ENCODE measurements around the gene POLG. TPM values are rescaled to one million over a fixed set of nuclear protein-coding genes. Genes with fewer than 3 reads are reported as not detected.
A peak's percentile ranks its signal among the peaks of the same experiment; 100 is the strongest.

POLG gene
- total RNA-seq, 3 donors from 2014 or later, result 59.4 to 73.7 (median 66.0) TPM

GRCh38 chr15:89328398-89329254, 6.0 kb downstream of the POLG start:
- no peak for TF ChIP-seq CTCF (IDR thresholded peaks at IDR 0.05)
- DNase-seq, result no peak
- no peak for ATAC-seq
- Histone ChIP-seq H3K36me3 (ENCODE audit: low read depth) (peaks cover 33% of the 10 kb centered on the region), H3K4me1 (ENCODE audit: low read depth) (peaks cover 55% of the 10 kb centered on the region), H3K9me3 (no peaks in the 10 kb centered on the region), H3K4me3 (no peak overlapping the region)
- intact Hi-C loops (cut with DNase I, micrococcal nuclease), result no loop called here

DNA sequence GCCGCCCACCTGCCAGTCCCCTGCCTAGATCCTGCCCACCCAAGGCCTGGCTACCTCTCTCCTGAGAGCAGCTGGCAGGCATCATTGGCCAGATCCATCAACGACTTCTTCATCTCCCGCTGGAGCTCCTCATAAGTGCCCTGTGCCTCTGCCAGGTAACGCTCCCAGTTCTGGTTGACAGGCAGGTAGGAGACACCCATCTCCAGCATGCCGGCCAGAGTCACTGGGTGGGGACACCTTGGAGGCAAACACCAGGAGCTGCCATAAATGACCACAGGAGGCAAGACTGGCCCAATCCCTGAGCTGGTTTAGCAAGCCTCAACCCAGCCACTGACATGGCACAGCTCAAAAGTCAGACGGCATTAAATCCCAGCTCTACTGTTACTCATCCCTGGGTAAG, 7.5 kb downstream of the POLG start:
- DNase-seq (peak in 1 of 3 donors; percentile 38), ATAC-seq (peak; percentile 20)
- H3K36me3 ChIP-seq (ENCODE audit: low read depth), result peaks cover 40% of the 10 kb centered on the region
- intact Hi-C loops (cut with DNase I, micrococcal nuclease), result no loop called here
- H3K4me3 ChIP-seq, result no peak overlapping the region
- TF ChIP-seq CTCF (IDR thresholded peaks at IDR 0.05), result no peak
- H3K4me1 ChIP-seq (ENCODE audit: low read depth), result peaks cover 40% of the 10 kb centered on the region
- H3K9me3 ChIP-seq, result no peaks in the 10 kb centered on the region

DNA sequence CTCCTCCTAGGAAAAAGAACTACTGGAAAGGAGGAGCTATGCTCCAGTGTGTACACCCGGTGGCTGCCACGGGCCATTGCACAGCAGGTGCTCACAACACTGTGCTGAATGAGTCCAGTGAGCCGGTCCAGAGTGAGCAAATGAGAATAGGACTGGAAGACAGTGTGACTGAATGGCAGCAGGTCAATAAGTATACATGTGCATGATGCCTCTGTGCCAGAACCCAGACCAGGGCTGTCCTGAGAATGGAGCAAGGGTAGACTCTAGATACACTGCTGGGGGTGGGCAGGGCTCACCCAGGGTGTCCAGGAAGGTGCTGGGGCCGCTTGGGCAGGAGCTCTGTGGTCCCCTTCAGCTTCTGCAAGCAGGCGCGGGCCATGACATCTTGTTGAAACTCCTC, 8.3 kb downstream of the POLG start:
- ATAC-seq (no peak), DNase-seq (no peak)
- Histone ChIP-seq H3K4me1 (ENCODE audit: low read depth) (peaks cover 32% of the 10 kb centered on the region), H3K9me3 (no peaks in the 10 kb centered on the region), H3K4me3 (no peak overlapping the region), H3K36me3 (ENCODE audit: low read depth) (peaks cover 40% of the 10 kb centered on the region)
- TF ChIP-seq CTCF (IDR thresholded peaks at IDR 0.05), result no peak
- intact Hi-C loops (cut with DNase I, micrococcal nuclease), result no loop called here

DNA sequence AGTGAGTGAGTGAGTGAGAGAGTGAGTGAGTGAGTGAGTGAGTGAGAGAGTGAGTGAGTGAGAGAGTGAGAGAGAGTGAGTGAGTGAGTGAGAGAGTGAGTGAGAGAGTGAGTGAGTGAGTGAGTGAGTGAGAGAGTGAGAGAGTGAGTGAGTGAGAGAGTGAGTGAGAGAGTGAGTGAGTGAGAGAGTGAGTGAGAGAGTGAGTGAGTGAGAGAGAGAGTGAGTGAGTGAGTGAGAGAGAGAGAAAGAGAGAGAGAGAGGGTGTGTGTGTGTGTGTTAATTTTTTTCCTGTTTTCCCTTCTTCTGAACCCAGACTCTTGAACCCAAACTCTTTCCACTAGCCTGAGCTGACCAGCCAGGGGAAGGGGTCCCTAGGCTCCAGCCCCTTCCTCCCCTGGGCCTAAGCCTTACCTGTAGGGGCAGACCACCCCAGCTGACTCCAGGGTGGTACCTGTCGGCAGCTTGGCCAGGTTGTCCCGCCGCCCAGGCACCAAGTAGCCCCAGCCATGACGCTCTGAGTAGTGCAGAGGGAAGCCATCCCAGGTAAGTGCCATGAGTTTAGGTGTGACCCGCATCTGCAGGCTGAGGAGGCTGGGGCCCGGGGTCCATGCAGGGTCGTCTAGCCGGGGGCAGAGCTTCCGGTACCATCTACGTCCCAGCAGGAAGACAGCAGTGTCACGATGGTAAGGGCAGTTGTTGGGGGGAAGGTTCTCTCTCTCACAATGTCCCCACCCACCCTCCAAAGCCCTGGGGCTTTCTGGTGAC, 9.4 kb downstream of the POLG start:
- TF ChIP-seq CTCF (IDR thresholded peaks at IDR 0.05), result no peak
- Histone ChIP-seq H3K4me1 (ENCODE audit: low read depth) (peaks cover 21% of the 10 kb centered on the region), H3K9me3 (no peaks in the 10 kb centered on the region), H3K4me3 (no peak overlapping the region), H3K36me3 (ENCODE audit: low read depth) (peaks cover 40% of the 10 kb centered on the region)
- DNase-seq, result no peak
- no peak for ATAC-seq
- intact Hi-C loops (cut with DNase I, micrococcal nuclease), result no loop called here

DNA sequence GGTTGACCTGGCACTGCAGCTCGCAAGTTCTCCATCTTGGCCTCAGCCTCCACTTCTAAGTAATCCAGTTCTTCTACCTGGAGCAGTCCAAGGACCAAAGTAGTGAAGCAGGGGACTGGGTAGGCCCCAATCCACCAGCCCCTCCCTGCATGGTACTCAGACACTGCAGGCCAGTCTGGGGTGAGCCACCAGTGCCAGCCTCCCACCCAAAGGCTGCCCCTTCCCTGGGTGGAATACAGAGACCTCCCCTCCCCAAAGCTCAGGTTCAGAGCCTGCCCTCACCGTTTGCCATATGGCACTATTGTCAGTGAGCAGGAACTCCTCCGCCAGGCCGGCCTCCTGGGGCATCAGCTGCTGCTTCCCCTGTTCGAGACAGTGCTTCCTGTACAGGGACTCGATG, 10.8 kb downstream of the POLG start:
- intact Hi-C loops (cut with DNase I, micrococcal nuclease), result no loop called here

More for the DNA sequence above, 10.8 kb downstream of the POLG start:
- ATAC-seq, result no peak
- Histone ChIP-seq H3K4me1 (ENCODE audit: low read depth) (peaks cover 7% of the 10 kb centered on the region), H3K4me3 (no peak overlapping the region), H3K36me3 (ENCODE audit: low read depth) (peaks cover 44% of the 10 kb centered on the region), H3K9me3 (no peaks in the 10 kb centered on the region)
- TF ChIP-seq CTCF (IDR thresholded peaks at IDR 0.05), result no peak
- DNase-seq, result no peak

Measured in mucosa of descending colon (tissue), 3 donors.